ENCODE data around the gene PTPRR. TPM values are rescaled to one million over a fixed set of nuclear protein-coding genes. Genes with fewer than 3 reads are reported as not detected.

The PTPRR gene
- total RNA-seq, 1 donor from 2014 or later = 0.46 TPM

GRCh38 chr12:70795608-70796007 lies 124.9 kb downstream of the PTPRR start:
- no peak overlapping the region for H3K4me3 ChIP-seq (ENCODE audit: low read depth, low read length)
- no peak for TF ChIP-seq CTCF (conservative IDR thresholded peaks at IDR 0.05; ENCODE audit: low read depth, low read length)
- no peak for DNase-seq (ENCODE audit: low read depth)

GRCh38 chr12:70794131-70794530 lies 126.4 kb downstream of the PTPRR start:
- DNase-seq (ENCODE audit: low read depth) = no peak
- no peak overlapping the region for H3K4me3 ChIP-seq (ENCODE audit: low read depth, low read length)
- TF ChIP-seq CTCF (conservative IDR thresholded peaks at IDR 0.05; ENCODE audit: low read depth, low read length) = no peak

- no peak for DNase-seq (ENCODE audit: low read depth)
- no peak overlapping the region for H3K4me3 ChIP-seq (ENCODE audit: low read depth, low read length)
- no peak for TF ChIP-seq CTCF (conservative IDR thresholded peaks at IDR 0.05; ENCODE audit: low read depth, low read length)
These were observed 131.8 kb downstream of the PTPRR start for GRCh38 chr12:70788774-70789173.

GRCh38 chr12:70787612-70788011 lies 132.9 kb downstream of the PTPRR start:
- no peak for DNase-seq (ENCODE audit: low read depth)
- TF ChIP-seq CTCF (conservative IDR thresholded peaks at IDR 0.05; ENCODE audit: low read depth, low read length) = no peak
- H3K4me3 ChIP-seq (ENCODE audit: low read depth, low read length) = no peak overlapping the region

GRCh38 chr12:70785896-70786295 lies 134.6 kb downstream of the PTPRR start:
- H3K4me3 ChIP-seq (ENCODE audit: low read depth, low read length) = no peak overlapping the region
- TF ChIP-seq CTCF (conservative IDR thresholded peaks at IDR 0.05; ENCODE audit: low read depth, low read length) = no peak
- DNase-seq (ENCODE audit: low read depth) = no peak

- no peak for DNase-seq (ENCODE audit: low read depth)
- no peak overlapping the region for H3K4me3 ChIP-seq (ENCODE audit: low read depth, low read length)
- no peak for TF ChIP-seq CTCF (conservative IDR thresholded peaks at IDR 0.05; ENCODE audit: low read depth, low read length)
These were observed 136.4 kb downstream of the PTPRR start for GRCh38 chr12:70784042-70784668.

GRCh38 chr12:70783455-70783854 lies 137.1 kb downstream of the PTPRR start:
- no peak for DNase-seq (ENCODE audit: low read depth)
- no peak for TF ChIP-seq CTCF (conservative IDR thresholded peaks at IDR 0.05; ENCODE audit: low read depth, low read length)
- H3K4me3 ChIP-seq (ENCODE audit: low read depth, low read length) = no peak overlapping the region
